HCT116 (cell line): Measurements from ENCODE around the gene ASB15. TPM values are rescaled to one million over a fixed set of nuclear protein-coding genes. Genes with fewer than 3 reads are reported as not detected.
"Not testable (repeated sequence)": the region's sequence is repeated elsewhere in the genome, so short reads cannot be mapped to it uniquely, and the experiment has no call there.

ENCODE experiments used
- ATAC-seq: fragments of 200-7000 bp; cut with Tn5 transposase; 2 replicates; pipeline ENCODE4 v1.9.1; 2020; ENCODE audit warnings: mild to moderate bottlenecking, moderate library complexity
- Bru-seq: library from RNA; stranded (reverse); fragments of 400-500 nt; gene quantifications from one replicate; lab custom pipeline; 2021; lab: Mats Ljungman, UMichigan
- BruChase-seq, 2 experiments: library from RNA; stranded (reverse); fragments of 400-500 nt; gene quantifications; one replicate each; lab custom pipeline; 2021; lab: Mats Ljungman, UMichigan
- BruUV-seq: library from RNA; stranded (reverse); fragments of 400-500 nt; replicated peaks from 2 replicates; lab custom pipeline; 2021; lab: Mats Ljungman, UMichigan
- CTCF ChIA-PET: fragments of 300-600 bp; sonication (Branson Sonifier 250); formaldehyde crosslinking; loops from one replicate; lab custom pipeline; 2021; ENCODE audit warnings: antibody characterized with exemption; lab: Charles Lee
- POLR2A ChIA-PET: fragments of 300-600, 350-600 bp; sonication (Branson Sonifier 250); formaldehyde crosslinking; loops from one replicate; lab custom pipeline; 2021; ENCODE audit warnings: antibody characterized with exemption; lab: Charles Lee
- RAD21 ChIA-PET, 2 experiments: fragments of 300-600 bp; sonication (Branson Sonifier 250); formaldehyde crosslinking; loops; one replicate each; lab custom pipeline; 2023; ENCODE audit warnings: low total read pairs in 2 of 2; ENCODE audit not compliant: uncharacterized antibody in 2 of 2, unreplicated experiment in 2 of 2, low non-redundant PET in 1 of 2; lab: Charles Lee
- DNase-seq: peaks from one replicate; pipeline ENCODE4 v3.0.0-alpha.2; 2010; ENCODE audit warnings: low read depth, low spot score
- H2AFZ ChIP-seq: fragments of 200-600 bp; shearing (Covaris generic), sonication (generic); 2 replicates; pipeline ENCODE4 v1.6.1; 2017; ENCODE audit warnings: low read depth, mixed run types, mixed read lengths, antibody characterized with exemption, low read length; ENCODE audit not compliant: poor library complexity, severe bottlenecking
- H3K27ac ChIP-seq: 2 replicates; pipeline ENCODE4 v1.5.1; 2012; ENCODE audit warnings: low read depth, low read length
- H3K27me3 ChIP-seq: fragments of 200-600 bp; sonication (generic); 2 replicates; pipeline ENCODE4 v1.6.1; 2016; ENCODE audit warnings: mixed run types, low read length, mixed read lengths; ENCODE audit not compliant: insufficient read depth
- H3K36me3 ChIP-seq, 2 experiments: fragments of 200-500 bp in 1 of 2; fragments of 200-600 bp in 1 of 2; sonication (Bioruptor generic) in 1 of 2; sonication (generic) in 1 of 2; 2 replicates each; pipeline versions ENCODE4 v1.5.1 to v1.6.1; 2014 to 2016; ENCODE audit warnings: low read length in 2 of 2, inconsistent platforms in 1 of 2, mixed read lengths in 1 of 2, mixed run types in 1 of 2; ENCODE audit not compliant: insufficient read depth in 2 of 2, control insufficient read depth in 1 of 2
- H3K4me1 ChIP-seq, 2 experiments: fragments of 200-600 bp in 1 of 2; sonication (generic) in 1 of 2; 2 replicates each; pipeline versions ENCODE4 v1.5.1 to v1.6.1; 2012 to 2017; ENCODE audit warnings: low read length in 2 of 2, inconsistent platforms in 1 of 2, mild to moderate bottlenecking in 1 of 2, mixed read lengths in 1 of 2, mixed run types in 1 of 2, moderate library complexity in 1 of 2; ENCODE audit not compliant: insufficient read depth in 2 of 2, control insufficient read depth in 1 of 2
- H3K4me2 ChIP-seq: fragments of 200-600 bp; sonication (generic); 2 replicates; pipeline ENCODE4 v1.6.1; 2017; ENCODE audit warnings: mixed run types, low read length, mixed read lengths
- H3K4me3 ChIP-seq, 2 experiments: fragments of 200-600 bp in 1 of 2; sonication (generic) in 1 of 2; replicated peaks in 1 of 2; 2 replicates each; pipeline ENCODE4 v1.5.1; 2011 to 2016; ENCODE audit warnings: low read length in 2 of 2, control low read depth in 1 of 2, low read depth in 1 of 2, mild to moderate bottlenecking in 1 of 2, mixed read lengths in 1 of 2, mixed run types in 1 of 2
- H3K79me2 ChIP-seq: fragments of 200-600 bp; sonication (generic); 2 replicates; pipeline ENCODE4 v1.6.1; 2017; ENCODE audit warnings: mild to moderate bottlenecking, mixed run types, low read length, moderate library complexity, mixed read lengths; ENCODE audit not compliant: insufficient read depth
- H3K9ac ChIP-seq: fragments of 200-600 bp; sonication (generic); 2 replicates; pipeline ENCODE4 v1.6.1; 2016; ENCODE audit warnings: low read length, mixed read lengths
- H3K9me2 ChIP-seq: fragments of 200-600 bp; sonication (generic), shearing (Covaris generic); 2 replicates; pipeline ENCODE4 v1.6.1; 2017; ENCODE audit warnings: mixed run types, mild to moderate bottlenecking, moderate library complexity; ENCODE audit not compliant: insufficient read depth
- H3K9me3 ChIP-seq, 2 experiments: fragments of 200-500 bp in 1 of 2; fragments of 200-600 bp in 1 of 2; sonication (Bioruptor generic) in 1 of 2; sonication (generic) in 1 of 2; 2 replicates each; pipeline ENCODE4 v1.6.1; 2014 to 2017; ENCODE audit warnings: low read length in 2 of 2, mixed read lengths in 2 of 2, inconsistent platforms in 1 of 2, low read depth in 1 of 2, mild to moderate bottlenecking in 1 of 2, mixed run types in 1 of 2, moderate library complexity in 1 of 2; ENCODE audit not compliant: control insufficient read depth in 1 of 2, insufficient read depth in 1 of 2
- H4K20me1 ChIP-seq: fragments of 200-600 bp; sonication (generic), shearing (Covaris generic); 2 replicates; pipeline ENCODE4 v1.6.1; 2017; ENCODE audit warnings: mixed run types, mild to moderate bottlenecking, moderate library complexity; ENCODE audit not compliant: insufficient read depth
- EGR1 ChIP-seq: IDR thresholded peaks from 2 replicates; pipeline ENCODE4 v1.6.1; 2012; ENCODE audit warnings: low read depth
- POLR2AphosphoS5 ChIP-seq: IDR thresholded peaks from 2 replicates; pipeline ENCODE4 v1.6.1; 2011; ENCODE audit warnings: mild to moderate bottlenecking, low read depth, low read length, moderate library complexity
- ZNF274 ChIP-seq: fragments of 200-500 bp; sonication (Bioruptor generic); IDR thresholded peaks from 2 replicates; pipeline ENCODE4 v1.6.1; 2014; ENCODE audit warnings: mild to moderate bottlenecking, low read depth, low read length, inconsistent platforms
- intact Hi-C: fragments of 100-400 bp; cut with micrococcal nuclease; formaldehyde crosslinking; loops from 2 replicates; pipeline ENCODE4 v1.10.0; 2022
- long read RNA-seq: library from polyadenylated mRNA; unstranded; transcript quantifications from one replicate; pipeline ENCODE4 v2.0.0, GENCODE V29; 2021; ENCODE audit not compliant: unreplicated experiment
- polyA plus RNA-seq: library from polyadenylated mRNA; unstranded; fragments of >200 nt; gene quantifications from 2 replicates; pipeline ENCODE4 v1.2.1, GENCODE V29; 2012; ENCODE audit warnings: missing spikeins
- total RNA-seq: library from RNA; stranded (reverse); gene quantifications from one replicate; pipeline ENCODE4 v1.2.1, GENCODE V29; 2021; ENCODE audit not compliant: unreplicated experiment
- TF ChIP-seq, protein P1 (sequence below): IDR thresholded peaks from 2 replicates; pipeline ENCODE4 v1.6.1; 2012; ENCODE audit warnings: low read depth

The ASB15 gene
- not detected for total RNA-seq
- not detected in 2 replicates for polyA plus RNA-seq
- Bru-seq, nascent RNA, result percentile 4 among the genes with signal in this experiment
- BruChase-seq, experiment 1, labeled RNA remaining after a 6-hour chase, result percentile 1 among the genes with signal in this experiment
- percentile 3 among the genes with signal in this experiment for BruChase-seq, experiment 2, labeled RNA remaining after a 2-hour chase
- long read RNA-seq, result 0 reads

DNA sequence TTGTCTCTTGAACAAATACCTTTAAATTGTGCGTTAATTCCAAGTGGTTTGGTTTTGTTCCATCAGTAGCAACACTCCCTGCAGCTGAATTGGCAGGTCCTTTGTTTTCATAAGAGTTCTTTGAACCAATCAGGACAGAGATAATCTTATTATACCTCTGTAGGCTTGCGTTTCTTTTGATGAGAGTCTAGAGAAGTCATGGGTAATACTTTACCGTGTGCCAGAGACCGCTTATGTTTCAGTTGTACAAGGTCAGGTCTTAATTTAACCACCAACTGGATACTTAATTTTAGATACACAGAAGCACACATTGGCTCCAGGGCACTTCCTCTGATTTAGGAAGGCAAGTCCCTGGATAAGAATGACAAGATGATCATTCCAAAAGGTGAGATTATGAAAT is at the start of gene ASB15:
TSS of gene ASB15 (plus strand) at position 292 of the 400 bp plus-strand sequence. CDS start 12,682 bp downstream, outside the sequence.
- Histone ChIP-seq H3K27ac (no peak within 1 kb of the TSS), H4K20me1 (no peaks in the 10 kb centered on the region), H3K4me2 (no peak within 1 kb of the TSS), H3K9me3 (no peaks in the 10 kb centered on the region), H3K79me2 (no peaks in the 10 kb centered on the region), H3K4me1 (no peaks in the 10 kb centered on the region), H3K27me3 (no peaks in the 10 kb centered on the region), H3K9me2 (no peaks in the 10 kb centered on the region; the same call in 1 of the 2 replicates), H3K4me3 (no peak within 1 kb of the TSS), H3K9ac (no peak within 1 kb of the TSS), H3K36me3 (no peaks in the 10 kb centered on the region), H2AFZ (no peak within 1 kb of the TSS)
- DNase-seq (no peak), ATAC-seq (no peak)
- ChIA-PET CTCF (no interaction called here), RAD21 (no interaction called here), POLR2A (no interaction called here)
- intact Hi-C loops, result no loop called here
- no peak for TF ChIP-seq ZNF274
- TF ChIP-seq, protein P1, sequence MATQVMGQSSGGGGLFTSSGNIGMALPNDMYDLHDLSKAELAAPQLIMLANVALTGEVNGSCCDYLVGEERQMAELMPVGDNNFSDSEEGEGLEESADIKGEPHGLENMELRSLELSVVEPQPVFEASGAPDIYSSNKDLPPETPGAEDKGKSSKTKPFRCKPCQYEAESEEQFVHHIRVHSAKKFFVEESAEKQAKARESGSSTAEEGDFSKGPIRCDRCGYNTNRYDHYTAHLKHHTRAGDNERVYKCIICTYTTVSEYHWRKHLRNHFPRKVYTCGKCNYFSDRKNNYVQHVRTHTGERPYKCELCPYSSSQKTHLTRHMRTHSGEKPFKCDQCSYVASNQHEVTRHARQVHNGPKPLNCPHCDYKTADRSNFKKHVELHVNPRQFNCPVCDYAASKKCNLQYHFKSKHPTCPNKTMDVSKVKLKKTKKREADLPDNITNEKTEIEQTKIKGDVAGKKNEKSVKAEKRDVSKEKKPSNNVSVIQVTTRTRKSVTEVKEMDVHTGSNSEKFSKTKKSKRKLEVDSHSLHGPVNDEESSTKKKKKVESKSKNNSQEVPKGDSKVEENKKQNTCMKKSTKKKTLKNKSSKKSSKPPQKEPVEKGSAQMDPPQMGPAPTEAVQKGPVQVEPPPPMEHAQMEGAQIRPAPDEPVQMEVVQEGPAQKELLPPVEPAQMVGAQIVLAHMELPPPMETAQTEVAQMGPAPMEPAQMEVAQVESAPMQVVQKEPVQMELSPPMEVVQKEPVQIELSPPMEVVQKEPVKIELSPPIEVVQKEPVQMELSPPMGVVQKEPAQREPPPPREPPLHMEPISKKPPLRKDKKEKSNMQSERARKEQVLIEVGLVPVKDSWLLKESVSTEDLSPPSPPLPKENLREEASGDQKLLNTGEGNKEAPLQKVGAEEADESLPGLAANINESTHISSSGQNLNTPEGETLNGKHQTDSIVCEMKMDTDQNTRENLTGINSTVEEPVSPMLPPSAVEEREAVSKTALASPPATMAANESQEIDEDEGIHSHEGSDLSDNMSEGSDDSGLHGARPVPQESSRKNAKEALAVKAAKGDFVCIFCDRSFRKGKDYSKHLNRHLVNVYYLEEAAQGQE, result no peak
- no peak for TF ChIP-seq EGR1
- no peak for TF ChIP-seq POLR2AphosphoS5
- no TSS peak for BruUV-seq

DNA sequence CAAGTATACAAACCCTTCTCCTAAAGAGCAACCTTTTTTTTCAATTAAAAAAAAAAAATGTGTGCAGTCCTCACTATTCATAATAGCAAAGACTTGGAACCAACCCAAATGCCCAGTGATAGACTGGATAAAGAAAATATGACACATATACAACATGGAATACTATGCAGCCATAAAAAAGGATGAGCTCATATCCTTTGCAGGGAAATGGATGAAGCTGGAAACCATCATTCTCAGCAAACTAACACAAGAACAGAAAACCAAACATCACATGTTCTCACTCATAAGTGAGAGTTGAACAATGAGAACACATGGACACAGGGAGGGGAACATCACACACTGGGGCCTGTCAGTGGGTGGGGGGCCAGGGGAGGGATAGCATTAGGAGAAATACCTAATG is 49.5 kb upstream of the ASB15 start:
- BruUV-seq, CTCF ChIA-PET, POLR2A ChIA-PET, H3K4me3 ChIP-seq, H3K9ac ChIP-seq, H4K20me1 ChIP-seq, H2AFZ ChIP-seq, H3K9me2 ChIP-seq, H3K9me3 ChIP-seq, H3K4me1 ChIP-seq, H3K4me2 ChIP-seq, H3K27ac ChIP-seq, DNase-seq, H3K27me3 ChIP-seq, ATAC-seq, intact Hi-C loops: not testable (repeated sequence)
- Histone ChIP-seq H3K36me3 (peaks cover 9 to 12% of the 10 kb centered on the region in 2 experiments; a peak in 1 of 4 replicates), H3K79me2 (peaks cover 46% of the 10 kb centered on the region)
- RAD21 ChIA-PET, result interaction anchor here in 1 of 2 experiments (0.6 kb wide), 1 partner anchor 99 kb away, joined by 5 read pairs; no protein-coding TSS in a partner anchor
